Erythroblast (primary cell): ENCODE results near the gene C2orf81.

Experiments used
- GATA1 ChIP-seq: IDR thresholded peaks from 2 replicates; pipeline ENCODE4 v1.6.1; 2011; ENCODE audit warnings: low read depth, mild to moderate bottlenecking, control low read depth, low read length, moderate library complexity
- POLR2A ChIP-seq: IDR thresholded peaks from 2 replicates; pipeline ENCODE4 v1.6.1; 2011; ENCODE audit warnings: mild to moderate bottlenecking, low read length

DNA sequence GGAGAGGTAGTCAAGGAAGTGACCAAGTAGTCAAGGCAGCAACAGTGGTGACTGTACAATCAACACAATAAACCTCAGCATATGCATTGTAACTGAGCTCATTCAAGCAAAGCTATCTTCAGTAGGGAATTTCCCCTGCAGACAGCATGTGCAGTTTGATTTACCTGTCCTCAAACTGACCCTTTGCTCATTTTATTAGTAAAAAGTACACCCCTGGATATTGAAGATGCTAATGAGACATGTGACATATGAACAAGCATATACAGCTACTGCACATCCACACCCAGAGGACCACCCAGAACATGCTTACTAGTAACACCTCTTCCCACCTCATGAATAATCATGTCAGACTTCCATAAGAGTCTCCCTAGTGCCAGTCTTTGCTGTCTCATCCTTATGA is 15.4 kb downstream of the C2orf81 start:
- TF ChIP-seq POLR2A = no peak
- no peak for TF ChIP-seq GATA1
